ENCODE results near the gene THRAP3. TPM values are rescaled to one million over a fixed set of nuclear protein-coding genes. Genes with fewer than 3 reads are reported as not detected.

THRAP3 gene
- total and polyA plus RNA-seq, 2 donors (not counting 3 experiments of a cell fraction or from before 2014, with no cell fraction given), result 38.0 to 144 TPM

GRCh38 chr1:36297062-36297461 lies 72.8 kb downstream of the THRAP3 start:
- Histone ChIP-seq H3K79me2 (ENCODE audit: control insufficient read depth, insufficient read depth, low read length) (peaks cover 10% of the 10 kb centered on the region), H3K4me2 (ENCODE audit: insufficient read depth, low read length) (no peak overlapping the region), H3K9ac (replicated peaks; ENCODE audit: extremely low read depth, insufficient read depth, low read length) (no peak overlapping the region), H3K9me1 (replicated peaks; ENCODE audit: control insufficient read depth, extremely low read depth, insufficient read depth, low read length) (no peaks in the 10 kb centered on the region), H3K4me3 (replicated peaks in 1 of 3; ENCODE audit: insufficient read depth in 1 of 3, low read depth in 1 of 3, low read length in 3 of 3) (no peak overlapping the region), H3K36me3 (ENCODE audit: control insufficient read depth in 2 of 2, extremely low read depth in 1 of 2, insufficient read depth in 2 of 2, low read length in 2 of 2) (peaks cover 31 to 39% of the 10 kb centered on the region in 2 experiments), H3K27me3 (ENCODE audit: control insufficient read depth in 2 of 2, insufficient read depth in 2 of 2, low read length in 2 of 2) (no peaks in the 10 kb centered on the region), H3K4me1 (ENCODE audit: control insufficient read depth, extremely low read depth, insufficient read depth, low read length) (peaks cover 15% of the 10 kb centered on the region), H3K9me3 (replicated peaks; ENCODE audit: control insufficient read depth, insufficient read depth, low read length) (no peaks in the 10 kb centered on the region), H4K20me1 (replicated peaks; ENCODE audit: control insufficient read depth, extremely low read depth, insufficient read depth, low read length) (no peaks in the 10 kb centered on the region), H3K27ac (ENCODE audit: insufficient read depth, low read depth, low read length) (no peak overlapping the region), H2AFZ (ENCODE audit: low read depth, low read length) (no peak overlapping the region)
- TF ChIP-seq EZH2 (IDR thresholded peaks at IDR 0.05; ENCODE audit: borderline replicate concordance, low read depth, low read length, severe bottlenecking) (no peak), CTCF (IDR thresholded peaks at IDR 0.05; ENCODE audit: extremely low read depth in 1 of 2, insufficient read depth in 1 of 2, low read depth in 1 of 2, low read length in 2 of 2) (no peak), POLR2AphosphoS5 (IDR thresholded peaks at IDR 0.05; ENCODE audit: insufficient read depth, low read depth, low read length) (no peak), POLR2A (IDR thresholded peaks at IDR 0.05; ENCODE audit: low read depth, low read length) (no peak), MYC (IDR thresholded peaks at IDR 0.05; ENCODE audit: low read depth, low read length) (no peak), FOS (IDR thresholded peaks at IDR 0.05; ENCODE audit: borderline replicate concordance, insufficient read depth, low read length) (no peak)
- dilution Hi-C loops (cut with MboI; ENCODE audit: extremely low pct_ligation_motif_present, low sequenced_read_pairs) (no loop called here), intact Hi-C loops (cut with micrococcal nuclease) (no loop called here)
- no peak for FAIRE-seq
- DNase-seq (ENCODE audit: low read depth, low spot score), result no peak
- CTCF ChIA-PET, result interaction anchor here (2.0 kb wide), 1 partner anchor 12 kb away, joined by 8 read pairs; no protein-coding TSS in a partner anchor
- POLR2A ChIA-PET, result interaction anchor here (0.5 kb wide), 1 partner anchor 184 kb away, joined by 3 read pairs; no protein-coding TSS in a partner anchor
- no TSS peak for BruUV-seq (replicated peaks)

DNA sequence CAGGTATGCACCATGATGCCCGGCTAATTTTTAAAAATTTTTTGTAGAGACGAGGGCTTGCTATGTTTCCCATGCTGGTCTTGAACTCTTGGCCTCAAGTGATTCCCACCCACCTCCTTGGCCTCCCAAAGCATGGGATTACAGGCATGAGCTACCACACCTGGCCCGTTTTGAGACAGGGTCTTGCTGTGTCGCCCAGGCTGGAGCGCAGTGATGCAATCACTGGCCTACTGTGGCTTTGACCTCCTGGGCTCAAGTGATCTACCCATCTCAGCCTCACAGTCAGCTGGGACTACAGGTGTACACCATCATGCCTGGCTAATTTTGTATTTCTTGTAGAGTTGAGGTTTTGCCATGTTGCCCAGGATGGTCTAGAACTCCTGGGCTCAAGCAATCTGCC lies 74.4 kb downstream of the THRAP3 start:
- no peak overlapping the region for H3K4me3 ChIP-seq (replicated peaks in 1 of 3; ENCODE audit: insufficient read depth in 1 of 3, low read depth in 1 of 3, low read length in 3 of 3)
- peaks cover 10% of the 10 kb centered on the region for H3K79me2 ChIP-seq (ENCODE audit: control insufficient read depth, insufficient read depth, low read length)
- dilution Hi-C loops (cut with MboI; ENCODE audit: extremely low pct_ligation_motif_present, low sequenced_read_pairs) (no loop called here), intact Hi-C loops (cut with micrococcal nuclease) (no loop called here)
- peaks cover 35 to 42% of the 10 kb centered on the region in 2 experiments for H3K36me3 ChIP-seq (ENCODE audit: control insufficient read depth in 2 of 2, extremely low read depth in 1 of 2, insufficient read depth in 2 of 2, low read length in 2 of 2)
- no TSS peak for BruUV-seq (replicated peaks)
- H3K9me3 ChIP-seq (replicated peaks; ENCODE audit: control insufficient read depth, insufficient read depth, low read length), result no peaks in the 10 kb centered on the region
- H4K20me1 ChIP-seq (replicated peaks; ENCODE audit: control insufficient read depth, extremely low read depth, insufficient read depth, low read length), result no peaks in the 10 kb centered on the region
- DNase-seq (ENCODE audit: low read depth, low spot score), result no peak
- H3K27ac ChIP-seq (ENCODE audit: insufficient read depth, low read depth, low read length), result no peak overlapping the region
- ChIA-PET CTCF (interaction anchor here (1.2 to 2.6 kb wide), 4 partner anchors 13 to 149 kb away, joined by 3 to 17 read pairs (median 10); partner anchors contain the start of genes EVA1B and TRAPPC3), POLR2A (no interaction called here)
- peak; percentile 33 for FAIRE-seq
- no peak overlapping the region for H3K9ac ChIP-seq (replicated peaks; ENCODE audit: extremely low read depth, insufficient read depth, low read length)
- no peak for TF ChIP-seq MAX (IDR thresholded peaks at IDR 0.05; ENCODE audit: insufficient read depth, insufficient read length)
- no peak for TF ChIP-seq FOS (IDR thresholded peaks at IDR 0.05; ENCODE audit: borderline replicate concordance, insufficient read depth, low read length)
- TF ChIP-seq JUN (IDR thresholded peaks at IDR 0.05; ENCODE audit: borderline replicate concordance, insufficient read depth, insufficient read length, low read depth), result no peak
- no peak for TF ChIP-seq POLR2A (IDR thresholded peaks at IDR 0.05; ENCODE audit: low read depth, low read length)
- no peak for TF ChIP-seq EZH2 (IDR thresholded peaks at IDR 0.05; ENCODE audit: borderline replicate concordance, low read depth, low read length, severe bottlenecking)
- no peak for TF ChIP-seq CTCF (IDR thresholded peaks at IDR 0.05; ENCODE audit: extremely low read depth in 1 of 2, insufficient read depth in 1 of 2, low read depth in 1 of 2, low read length in 2 of 2)
- peaks cover 15% of the 10 kb centered on the region for H3K4me1 ChIP-seq (ENCODE audit: control insufficient read depth, extremely low read depth, insufficient read depth, low read length)
- no peak overlapping the region for H2AFZ ChIP-seq (ENCODE audit: low read depth, low read length)
- no peaks in the 10 kb centered on the region for H3K9me1 ChIP-seq (replicated peaks; ENCODE audit: control insufficient read depth, extremely low read depth, insufficient read depth, low read length)
- no peaks in the 10 kb centered on the region for H3K27me3 ChIP-seq (ENCODE audit: control insufficient read depth in 2 of 2, insufficient read depth in 2 of 2, low read length in 2 of 2)
- H3K4me2 ChIP-seq (ENCODE audit: insufficient read depth, low read length), result no peak overlapping the region
